Small intestine (tissue), 7 donors: ENCODE results near the gene SPOCK1. TPM values are rescaled to one million over a fixed set of nuclear protein-coding genes. Genes with fewer than 3 reads are reported as not detected.

Experiments used
- DNase-seq, 2 donors: peaks; one replicate each; pipeline versions ENCODE4 v3.0.0 to v3.0.0-alpha.2; 2013
- FAIRE-seq: peaks from 2 replicates; lab custom pipeline; 2012; peaks lifted over from hg19 to GRCh38; lab: Jason Lieb, UNC
- H3K27ac ChIP-seq, 3 donors: one replicate each; pipeline ENCODE4 v1.5.1; 2013; ENCODE audit warnings: low read length in 2 of 3, mild to moderate bottlenecking in 2 of 3, control low read depth in 1 of 3, inconsistent platforms in 1 of 3, low read depth in 1 of 3, moderate library complexity in 1 of 3
- H3K27me3 ChIP-seq, 3 donors: one replicate each; pipeline ENCODE4 v1.6.1; 2013; ENCODE audit warnings: low read length in 3 of 3, inconsistent platforms in 1 of 3; ENCODE audit not compliant: control insufficient read depth in 3 of 3, insufficient read depth in 3 of 3
- H3K36me3 ChIP-seq, 3 donors: one replicate each; pipeline ENCODE4 v1.6.1; 2013; ENCODE audit warnings: low read length in 3 of 3, inconsistent platforms in 1 of 3, low read depth in 1 of 3, mild to moderate bottlenecking in 1 of 3, moderate library complexity in 1 of 3; ENCODE audit not compliant: control insufficient read depth in 3 of 3, insufficient read depth in 2 of 3
- H3K4me1 ChIP-seq, 3 donors: one replicate each; pipeline ENCODE4 v1.6.1; 2013; ENCODE audit warnings: low read length in 2 of 3, inconsistent platforms in 1 of 3, low read depth in 1 of 3, mild to moderate bottlenecking in 1 of 3, moderate library complexity in 1 of 3; ENCODE audit not compliant: control insufficient read depth in 3 of 3, insufficient read depth in 2 of 3
- H3K4me3 ChIP-seq, 3 donors: one replicate each; pipeline ENCODE4 v1.5.1; 2013; ENCODE audit warnings: low read length in 3 of 3, control low read depth in 1 of 3, inconsistent platforms in 1 of 3, low read depth in 1 of 3, mild to moderate bottlenecking in 1 of 3, moderate library complexity in 1 of 3
- H3K9me3 ChIP-seq, 2 donors: one replicate each; pipeline ENCODE4 v1.6.1; 2013; ENCODE audit warnings: low read depth in 1 of 2, low read length in 1 of 2; ENCODE audit not compliant: control insufficient read depth in 2 of 2, insufficient read depth in 1 of 2
- WGBS, 3 donors: extraction: QIAGEN DNeasy Blood & Tissue Kit; methylation state at CpG; one replicate each; pipeline ENCODE4 v1.1.7; 2013; 5-methylcytosine and 5-hydroxymethylcytosine counted together
- polyA plus RNA-seq, 4 donors: library from polyadenylated mRNA; stranded (reverse) in 3 of 4; unstranded in 1 of 4; fragments of 200-250 nt in 3 of 4; fragments of 120-200 nt in 1 of 4; gene quantifications; one replicate each; pipeline versions ENCODE4 v1.2.1 to v1.2.3, GENCODE V29; 2013
- donor health status: healthy with polysubstance abuse.
- donor health status: control.
- donor health status: control.
- donor health status: Bipolar disorder and iron deficiency.
- donor health status: healthy.

SPOCK1 gene
- polyA plus RNA-seq, 4 donors = 0.22 to 1.1 (median 0.54) TPM

DNA sequence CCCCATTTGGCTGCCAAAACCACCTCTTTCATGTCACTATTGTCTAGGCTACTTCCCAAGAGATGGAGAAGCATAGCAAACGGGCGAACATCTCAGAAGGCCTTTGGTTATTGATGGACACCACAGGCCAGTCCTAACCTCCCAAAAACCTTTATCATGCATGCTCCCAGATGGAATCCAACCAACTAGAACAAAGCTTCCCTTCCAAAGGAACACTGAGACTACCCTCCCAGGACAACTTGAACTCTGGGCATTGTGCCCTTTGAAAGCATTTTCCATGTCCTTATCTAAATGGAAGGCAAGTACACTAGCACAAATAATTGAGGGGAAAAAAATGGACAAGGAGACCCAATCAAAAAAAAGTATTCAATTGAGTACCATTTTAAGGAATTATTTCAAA, 65.6 kb downstream of the SPOCK1 start:
- 69 to 89% (median 87%) methylated on average over 2 of the region's 2 CpGs for WGBS, 3 donors

DNA sequence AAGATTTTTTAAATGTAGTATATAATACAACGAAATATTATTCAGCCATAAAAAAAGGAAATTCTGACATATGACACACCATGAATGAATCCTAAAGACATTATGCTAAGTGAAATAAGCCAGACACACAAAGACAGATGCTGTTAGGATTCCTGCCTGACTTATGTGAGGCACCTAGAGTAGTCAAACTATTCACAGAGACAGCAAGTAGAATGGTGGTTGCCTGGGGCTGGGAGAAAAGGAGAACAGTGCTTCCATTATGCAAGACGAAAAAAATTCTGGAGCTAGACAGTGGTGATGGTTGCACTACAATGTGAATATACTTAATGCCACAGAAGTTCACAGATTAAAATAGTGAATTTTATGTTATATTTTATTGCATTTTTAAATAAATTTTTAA, 66.8 kb downstream of the SPOCK1 start:
- H3K27me3 ChIP-seq = no peaks in the 10 kb centered on the region
- H3K4me1 ChIP-seq = no peaks in the 10 kb centered on the region
- DNase-seq (no peak), FAIRE-seq (no peak)
- H3K27ac ChIP-seq = no peak overlapping the region
- no peaks in the 10 kb centered on the region for H3K9me3 ChIP-seq
- H3K4me3 ChIP-seq = no peak overlapping the region
- H3K36me3 ChIP-seq = no peaks in the 10 kb centered on the region
- 42 to 46% (median 45%) methylated on average over 2 of the region's 2 CpGs for WGBS, 3 donors

More for the DNA sequence above, 65.6 kb downstream of the SPOCK1 start:
- FAIRE-seq = no peak
- no peaks in the 10 kb centered on the region for H3K9me3 ChIP-seq
- H3K36me3 ChIP-seq = no peaks in the 10 kb centered on the region
- H3K4me1 ChIP-seq = no peaks in the 10 kb centered on the region
- no peak overlapping the region for H3K27ac ChIP-seq
- no peak overlapping the region for H3K4me3 ChIP-seq
- H3K27me3 ChIP-seq = no peaks in the 10 kb centered on the region
- DNase-seq = no peak

DNA sequence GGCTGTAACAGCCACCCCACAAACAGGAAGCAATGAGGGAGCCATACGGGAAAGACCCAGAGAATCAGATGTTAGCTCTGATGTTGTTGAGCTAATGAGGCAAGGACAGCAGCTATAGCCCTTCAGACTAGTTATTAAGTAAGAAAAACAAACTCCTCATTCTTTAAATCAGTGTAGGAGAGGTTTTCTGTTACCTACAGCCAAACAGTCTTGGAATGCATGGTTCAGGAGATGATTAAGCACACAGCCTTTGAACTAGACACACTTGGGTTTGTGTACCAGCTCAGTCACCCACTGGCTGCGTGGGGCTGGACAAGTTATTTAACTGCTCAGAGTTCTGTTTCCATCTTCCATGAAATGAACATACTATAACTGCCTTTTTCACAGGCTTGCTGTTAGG, 68.1 kb downstream of the SPOCK1 start:
- FAIRE-seq = no peak
- H3K27ac ChIP-seq = no peak overlapping the region
- 25 to 34% (median 31%) methylated on average over 2 of the region's 2 CpGs for WGBS, 3 donors
- DNase-seq = no peak
- H3K9me3 ChIP-seq = no peaks in the 10 kb centered on the region
- no peak overlapping the region for H3K4me3 ChIP-seq
- no peaks in the 10 kb centered on the region for H3K27me3 ChIP-seq
- no peaks in the 10 kb centered on the region for H3K4me1 ChIP-seq
- no peaks in the 10 kb centered on the region for H3K36me3 ChIP-seq

DNA sequence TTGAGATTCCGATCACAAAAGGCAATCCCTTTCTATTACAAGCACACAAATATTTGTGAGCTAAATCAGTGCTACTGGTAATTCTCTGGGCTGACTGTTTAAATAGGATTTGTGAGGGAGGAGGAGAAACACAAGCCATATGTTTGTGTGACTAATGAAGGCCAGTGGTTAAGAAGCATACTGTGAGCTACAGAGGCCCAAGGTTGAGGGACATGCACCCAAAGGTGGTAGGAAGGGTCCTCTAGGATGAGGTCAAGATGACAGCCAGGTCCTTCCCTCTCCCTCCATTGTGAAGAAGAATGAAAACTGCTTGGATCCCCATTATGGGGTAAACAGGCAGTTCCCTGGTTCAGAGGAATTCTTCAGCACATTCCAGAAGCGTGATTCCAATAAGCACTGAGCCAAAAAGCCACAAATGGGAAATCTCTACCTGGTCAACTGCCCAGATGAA, 83.9 kb downstream of the SPOCK1 start:
- no peaks in the 10 kb centered on the region for H3K27me3 ChIP-seq
- no peaks in the 10 kb centered on the region for H3K36me3 ChIP-seq
- DNase-seq = no peak
- no peak overlapping the region for H3K27ac ChIP-seq
- WGBS, 3 donors = 66 to 80% (median 77%) methylated on average over 2 of the region's 2 CpGs
- no peaks in the 10 kb centered on the region for H3K4me1 ChIP-seq
- FAIRE-seq = no peak
- H3K4me3 ChIP-seq = no peak overlapping the region
- no peaks in the 10 kb centered on the region for H3K9me3 ChIP-seq

DNA sequence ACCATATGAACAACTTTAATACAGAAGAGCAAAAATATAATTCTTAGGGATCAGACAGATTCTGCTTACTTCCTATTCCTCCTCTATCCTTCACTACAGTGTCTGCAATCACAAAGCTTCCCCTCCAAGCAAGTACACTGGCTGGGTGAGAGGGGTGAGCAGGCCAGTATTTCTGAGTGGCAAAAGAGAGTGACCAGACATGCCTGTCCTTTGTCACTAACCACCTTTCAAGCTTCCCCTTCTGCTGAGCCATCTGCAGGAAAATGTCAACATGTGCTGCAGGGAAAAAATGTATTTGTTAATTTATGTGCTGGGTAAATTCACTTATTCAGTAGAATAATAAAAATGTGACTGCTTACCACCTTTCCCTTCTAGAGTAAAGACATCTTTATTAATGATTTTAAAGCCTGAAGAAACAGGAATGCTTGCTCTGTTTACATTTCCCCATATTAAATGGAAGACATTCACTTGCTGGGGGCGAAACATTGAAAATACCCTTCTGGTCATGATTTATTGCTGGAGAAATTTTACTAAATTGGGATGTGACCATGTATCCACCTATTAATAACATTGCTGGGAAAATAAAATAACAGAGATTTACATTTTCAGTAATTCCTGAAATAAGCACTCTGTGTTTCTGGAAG, 84.9 kb downstream of the SPOCK1 start:
- Histone ChIP-seq H3K27me3 (no peaks in the 10 kb centered on the region), H3K9me3 (no peaks in the 10 kb centered on the region)
- no peak for FAIRE-seq

DNA sequence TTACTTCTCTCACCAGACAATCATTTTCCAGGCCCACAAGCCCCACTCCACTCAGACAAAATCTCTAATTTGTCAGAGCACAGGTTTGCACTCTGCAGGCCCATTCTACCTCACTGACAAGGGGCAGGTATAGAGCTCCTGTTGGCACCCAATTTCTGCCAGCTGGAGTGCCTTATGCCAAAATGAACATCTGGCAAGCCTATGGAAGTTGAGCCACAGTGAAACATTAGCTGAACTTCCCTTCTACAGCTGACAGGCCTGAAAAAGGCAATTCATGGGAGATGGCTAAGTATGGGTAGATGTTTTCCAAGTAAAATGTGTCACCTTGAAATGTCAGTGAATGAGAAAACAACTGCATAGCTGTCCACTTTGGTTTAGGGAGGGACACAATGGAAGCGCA, 87.0 kb downstream of the SPOCK1 start:
- DNase-seq = no peak
- H3K4me3 ChIP-seq = no peak overlapping the region
- 90 to 100% (median 100%) methylated on average over 1 of the region's 1 CpG for WGBS, 3 donors

More for the DNA sequence above, 84.9 kb downstream of the SPOCK1 start:
- H3K27ac ChIP-seq = no peak overlapping the region
- no peak overlapping the region for H3K4me3 ChIP-seq
- H3K4me1 ChIP-seq = no peaks in the 10 kb centered on the region
- no peak for DNase-seq
- no peaks in the 10 kb centered on the region for H3K36me3 ChIP-seq
- 44 to 61% (median 53%) methylated on average over 1 of the region's 1 CpG for WGBS, 3 donors

DNA sequence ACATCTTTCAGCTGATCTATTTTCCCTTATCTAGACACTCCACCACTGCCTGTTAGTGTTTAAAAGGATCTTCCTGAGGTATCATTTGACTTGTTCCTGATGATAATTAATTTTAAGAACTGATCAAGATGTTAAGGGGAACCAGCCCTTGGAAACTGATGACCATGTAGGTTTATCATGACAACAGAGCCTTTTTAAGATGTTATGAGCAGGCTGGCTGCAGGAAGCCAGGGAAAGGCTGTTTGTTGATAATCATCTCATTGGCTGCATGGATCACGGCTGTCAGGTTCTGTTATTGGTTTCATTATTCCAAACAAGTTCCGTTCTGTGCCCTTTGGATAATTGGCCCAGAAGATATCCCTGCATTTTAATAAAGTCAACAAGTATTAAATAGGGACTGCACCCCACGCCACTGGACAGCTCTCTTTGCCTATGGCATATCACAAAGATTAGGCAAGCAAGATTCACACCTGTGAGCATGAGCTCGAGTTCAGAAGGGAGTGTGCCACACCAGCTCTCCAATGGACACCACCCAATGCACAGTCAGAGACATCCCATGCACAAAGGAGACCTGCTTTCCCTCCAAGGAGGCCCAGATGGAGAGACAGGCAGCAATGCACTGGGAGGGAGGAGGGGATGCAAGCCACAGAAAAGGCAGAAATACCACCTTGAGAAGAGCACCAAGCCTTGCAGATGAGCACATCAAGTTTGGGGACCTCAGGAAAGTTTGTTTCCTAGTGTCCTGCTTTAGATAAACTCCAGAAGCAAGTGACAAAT, 88.7 kb downstream of the SPOCK1 start:
- 47 to 59% (median 57%) methylated on average over 4 of the region's 4 CpGs for WGBS, 3 donors
- H3K9me3 ChIP-seq = no peaks in the 10 kb centered on the region
- H3K4me1 ChIP-seq = no peaks in the 10 kb centered on the region
- DNase-seq (no peak), FAIRE-seq (no peak)
- H3K27ac ChIP-seq = no peak overlapping the region
- H3K4me3 ChIP-seq = no peak overlapping the region
- no peaks in the 10 kb centered on the region for H3K27me3 ChIP-seq
- H3K36me3 ChIP-seq = no peaks in the 10 kb centered on the region

More for the DNA sequence above, 87.0 kb downstream of the SPOCK1 start:
- FAIRE-seq = no peak
- Histone ChIP-seq H3K4me1 (no peaks in the 10 kb centered on the region), H3K36me3 (no peaks in the 10 kb centered on the region), H3K27ac (no peak overlapping the region), H3K27me3 (no peaks in the 10 kb centered on the region), H3K9me3 (no peaks in the 10 kb centered on the region)

DNA sequence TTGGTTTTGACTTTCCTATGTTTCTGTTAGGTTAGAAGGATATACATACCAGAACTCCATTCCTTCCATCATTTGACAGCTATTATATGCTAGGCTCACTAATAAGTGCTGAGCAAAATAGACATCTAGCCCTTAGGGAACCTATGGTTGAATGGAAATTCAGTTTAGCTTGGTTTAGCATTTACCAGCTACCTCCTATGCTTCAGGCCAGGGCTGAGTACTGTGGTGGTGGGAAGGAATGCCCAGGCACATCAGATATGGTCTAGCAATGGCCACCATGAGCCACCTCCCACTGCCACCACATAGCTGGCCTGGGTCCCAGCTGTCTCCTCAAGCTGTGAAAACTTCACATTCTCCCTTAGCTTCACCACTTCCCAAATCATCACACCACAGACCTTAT, 89.4 kb downstream of the SPOCK1 start:
- Histone ChIP-seq H3K36me3 (no peaks in the 10 kb centered on the region), H3K4me3 (no peak overlapping the region), H3K27me3 (no peaks in the 10 kb centered on the region), H3K4me1 (no peaks in the 10 kb centered on the region), H3K27ac (no peak overlapping the region), H3K9me3 (no peaks in the 10 kb centered on the region)
- FAIRE-seq (no peak), DNase-seq (no peak)
